ENCODE results near the gene GEN1. TPM values are rescaled to one million over a fixed set of nuclear protein-coding genes. Genes with fewer than 3 reads are reported as not detected.

GEN1 gene
- total RNA-seq, 1 donor from 2014 or later = 21.9 TPM

DNA sequence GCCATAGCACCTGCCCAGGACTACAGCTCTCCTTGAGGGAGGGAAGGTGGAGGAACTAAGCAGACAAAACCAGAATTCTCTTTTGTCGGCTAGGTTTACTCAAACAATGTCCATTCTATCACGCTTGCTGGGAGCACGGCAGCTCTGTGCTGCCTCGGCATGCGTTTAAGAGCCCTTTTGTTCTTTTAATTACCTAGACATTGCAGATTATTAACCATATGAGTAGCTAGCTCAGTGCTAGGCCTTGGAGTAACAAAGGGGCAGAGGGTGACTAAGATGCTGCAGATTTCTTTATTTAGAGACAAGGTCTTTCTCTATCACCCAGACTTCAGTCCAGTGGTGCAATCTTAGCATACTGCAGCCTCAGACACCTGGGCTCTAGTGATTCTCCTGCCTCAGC, 73.4 kb downstream of the GEN1 start:
- no peaks in the 10 kb centered on the region for H3K36me3 Mint-ChIP-seq
- no peak overlapping the region for H3K27ac Mint-ChIP-seq
- peaks cover 14% of the 10 kb centered on the region for H3K4me1 Mint-ChIP-seq (ENCODE audit: unreplicated experiment)
- H3K9me3 Mint-ChIP-seq = no peaks in the 10 kb centered on the region
- DNase-seq (ENCODE audit: extremely low spot score, unreplicated experiment) = no peak
- H3K27me3 Mint-ChIP-seq = peaks cover 42% of the 10 kb centered on the region
- no peak overlapping the region for H3K4me3 Mint-ChIP-seq
- TF ChIP-seq, protein P1, sequence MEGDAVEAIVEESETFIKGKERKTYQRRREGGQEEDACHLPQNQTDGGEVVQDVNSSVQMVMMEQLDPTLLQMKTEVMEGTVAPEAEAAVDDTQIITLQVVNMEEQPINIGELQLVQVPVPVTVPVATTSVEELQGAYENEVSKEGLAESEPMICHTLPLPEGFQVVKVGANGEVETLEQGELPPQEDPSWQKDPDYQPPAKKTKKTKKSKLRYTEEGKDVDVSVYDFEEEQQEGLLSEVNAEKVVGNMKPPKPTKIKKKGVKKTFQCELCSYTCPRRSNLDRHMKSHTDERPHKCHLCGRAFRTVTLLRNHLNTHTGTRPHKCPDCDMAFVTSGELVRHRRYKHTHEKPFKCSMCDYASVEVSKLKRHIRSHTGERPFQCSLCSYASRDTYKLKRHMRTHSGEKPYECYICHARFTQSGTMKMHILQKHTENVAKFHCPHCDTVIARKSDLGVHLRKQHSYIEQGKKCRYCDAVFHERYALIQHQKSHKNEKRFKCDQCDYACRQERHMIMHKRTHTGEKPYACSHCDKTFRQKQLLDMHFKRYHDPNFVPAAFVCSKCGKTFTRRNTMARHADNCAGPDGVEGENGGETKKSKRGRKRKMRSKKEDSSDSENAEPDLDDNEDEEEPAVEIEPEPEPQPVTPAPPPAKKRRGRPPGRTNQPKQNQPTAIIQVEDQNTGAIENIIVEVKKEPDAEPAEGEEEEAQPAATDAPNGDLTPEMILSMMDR (conservative IDR thresholded peaks at IDR 0.05) = no peak

DNA sequence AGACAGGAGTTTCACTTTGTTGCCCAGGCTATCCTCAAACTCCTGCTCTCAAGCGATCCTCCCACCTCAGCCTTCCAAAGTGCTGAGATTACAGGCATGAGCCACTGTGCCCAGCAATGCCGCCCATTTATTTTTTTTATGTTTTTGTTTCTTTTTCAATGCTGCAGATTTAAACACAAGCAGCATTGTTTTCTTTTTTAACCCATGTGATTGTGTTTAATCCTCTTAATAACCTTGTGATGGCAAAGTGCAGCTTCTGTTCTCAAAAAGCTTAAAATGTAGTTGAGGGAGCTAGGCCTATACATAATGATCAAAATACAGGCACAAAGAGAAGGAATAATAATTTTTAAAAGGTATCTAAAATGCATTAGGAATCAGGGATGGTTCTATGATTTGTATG, 73.8 kb downstream of the GEN1 start:
- TF ChIP-seq, protein P1 (conservative IDR thresholded peaks at IDR 0.05) = no peak
- Mint-ChIP-seq H3K27me3 (peaks cover 43% of the 10 kb centered on the region), H3K4me1 (ENCODE audit: unreplicated experiment) (peaks cover 10% of the 10 kb centered on the region), H3K27ac (no peak overlapping the region), H3K36me3 (no peaks in the 10 kb centered on the region), H3K9me3 (no peaks in the 10 kb centered on the region), H3K4me3 (no peak overlapping the region)
- no peak for DNase-seq (ENCODE audit: extremely low spot score, unreplicated experiment)

DNA sequence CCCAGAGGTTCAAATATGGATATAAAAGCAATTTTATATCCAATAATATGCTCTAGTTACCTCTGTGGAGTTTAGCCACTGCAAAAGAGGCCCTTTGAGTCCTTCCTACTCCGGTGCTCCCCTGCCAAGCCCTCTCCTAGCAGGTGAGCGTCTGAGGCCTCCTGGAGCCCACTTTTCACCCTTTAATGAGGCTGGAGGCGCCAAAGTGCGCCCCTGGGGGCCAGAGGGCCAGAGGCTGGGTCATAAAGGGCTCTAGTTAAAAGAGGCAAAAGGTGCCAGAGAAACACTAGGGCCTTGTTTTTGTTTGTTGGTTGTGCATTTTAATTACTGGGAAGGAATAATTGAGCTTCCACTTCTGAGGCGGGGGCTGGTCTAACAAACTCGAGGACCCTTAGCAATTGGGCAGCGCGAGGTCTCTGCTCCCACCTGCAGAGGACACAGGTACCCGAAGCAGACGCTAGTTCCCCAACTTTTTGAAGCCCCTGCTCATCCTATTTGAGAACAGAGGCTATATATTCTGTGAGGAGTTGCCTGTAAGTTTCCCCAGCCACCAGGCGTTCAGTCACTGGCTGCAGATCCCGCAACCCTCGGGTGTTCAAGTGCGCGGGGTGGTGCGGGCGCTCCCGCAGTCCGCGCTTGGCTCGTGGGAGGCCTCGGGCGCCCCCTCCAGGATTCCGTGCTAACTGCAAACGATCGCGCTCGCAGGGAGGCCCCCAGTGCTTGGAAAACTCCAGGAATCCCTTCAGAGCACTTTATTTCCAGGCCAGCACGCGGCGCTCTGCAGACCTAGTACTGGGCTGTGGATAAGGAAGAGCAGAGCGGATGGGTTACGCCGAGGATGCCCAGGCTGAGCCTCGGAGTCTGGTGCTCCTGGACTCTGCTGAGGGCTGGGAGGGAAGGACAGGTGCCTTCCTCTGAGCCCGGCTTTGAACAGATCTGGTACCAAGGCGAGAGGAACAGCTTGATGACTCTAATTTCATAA, 76.4 kb downstream of the GEN1 start:
- Mint-ChIP-seq H3K27ac (no peak overlapping the region), H3K4me3 (peak overlapping the region; percentile 72), H3K4me1 (ENCODE audit: unreplicated experiment) (no peaks in the 10 kb centered on the region), H3K36me3 (no peaks in the 10 kb centered on the region), H3K27me3 (peaks cover 52% of the 10 kb centered on the region), H3K9me3 (no peaks in the 10 kb centered on the region)
- peak; percentile 81 for DNase-seq (ENCODE audit: extremely low spot score, unreplicated experiment)
- TF ChIP-seq, protein P1 (conservative IDR thresholded peaks at IDR 0.05) = peak; percentile 92

- TF ChIP-seq, protein P1 (conservative IDR thresholded peaks at IDR 0.05) = no peak
- no peak overlapping the region for H3K27ac Mint-ChIP-seq
- peaks cover 38% of the 10 kb centered on the region for H3K27me3 Mint-ChIP-seq
- no peaks in the 10 kb centered on the region for H3K9me3 Mint-ChIP-seq
- no peak for DNase-seq (ENCODE audit: extremely low spot score, unreplicated experiment)
- H3K4me1 Mint-ChIP-seq (ENCODE audit: unreplicated experiment) = no peaks in the 10 kb centered on the region
- H3K36me3 Mint-ChIP-seq = no peaks in the 10 kb centered on the region
- no peak overlapping the region for H3K4me3 Mint-ChIP-seq
Observed at GRCh38 chr2:17835516-17835915, 81.6 kb downstream of the GEN1 start.

Other genes starting within 250 kb of the GEN1 start
- 0.12 TPM in 2 replicates for gene RAD51AP2, start 235.7 kb upstream of the GEN1 start, total RNA-seq (ENCODE audit: low replicate concordance)
- gene VSNL1, start 213.4 kb upstream of the GEN1 start, total RNA-seq (ENCODE audit: low replicate concordance) = 4.1 and 4.6 TPM in 2 replicates
- gene SMC6, start 328 bp upstream of the GEN1 start, total RNA-seq (ENCODE audit: low replicate concordance) = 16.7 and 30.5 TPM in 2 replicates
- gene MSGN1, start 62.3 kb downstream of the GEN1 start, total RNA-seq (ENCODE audit: low replicate concordance) = not detected in 2 replicates
- 5.3 and 10.3 TPM in 2 replicates for gene KCNS3, start 124.5 kb downstream of the GEN1 start, total RNA-seq (ENCODE audit: low replicate concordance)